DND-41 (cell line): ENCODE data around the gene HOXC5.

Experiments used
- CTCF ChIP-seq: IDR thresholded peaks from 2 replicates; pipeline ENCODE4 v1.5.1; 2012; ENCODE audit warnings: borderline replicate concordance, low read length, moderate library complexity, mild to moderate bottlenecking; ENCODE audit not compliant: poor library complexity, severe bottlenecking; ENCODE audit errors: extremely low read depth
- EZH2 ChIP-seq: IDR thresholded peaks from 3 replicates; pipeline ENCODE4 v1.6.1; 2012; ENCODE audit warnings: borderline replicate concordance, low read depth, mild to moderate bottlenecking, moderate library complexity, low read length, inconsistent platforms; ENCODE audit not compliant: severe bottlenecking

GRCh38 chr12:54050482-54050810 is 17.6 kb downstream of the HOXC5 start:
- no peak for TF ChIP-seq CTCF
- no peak for TF ChIP-seq EZH2
